ENCODE results near the gene PBX3.

The PBX3 gene

DNA sequence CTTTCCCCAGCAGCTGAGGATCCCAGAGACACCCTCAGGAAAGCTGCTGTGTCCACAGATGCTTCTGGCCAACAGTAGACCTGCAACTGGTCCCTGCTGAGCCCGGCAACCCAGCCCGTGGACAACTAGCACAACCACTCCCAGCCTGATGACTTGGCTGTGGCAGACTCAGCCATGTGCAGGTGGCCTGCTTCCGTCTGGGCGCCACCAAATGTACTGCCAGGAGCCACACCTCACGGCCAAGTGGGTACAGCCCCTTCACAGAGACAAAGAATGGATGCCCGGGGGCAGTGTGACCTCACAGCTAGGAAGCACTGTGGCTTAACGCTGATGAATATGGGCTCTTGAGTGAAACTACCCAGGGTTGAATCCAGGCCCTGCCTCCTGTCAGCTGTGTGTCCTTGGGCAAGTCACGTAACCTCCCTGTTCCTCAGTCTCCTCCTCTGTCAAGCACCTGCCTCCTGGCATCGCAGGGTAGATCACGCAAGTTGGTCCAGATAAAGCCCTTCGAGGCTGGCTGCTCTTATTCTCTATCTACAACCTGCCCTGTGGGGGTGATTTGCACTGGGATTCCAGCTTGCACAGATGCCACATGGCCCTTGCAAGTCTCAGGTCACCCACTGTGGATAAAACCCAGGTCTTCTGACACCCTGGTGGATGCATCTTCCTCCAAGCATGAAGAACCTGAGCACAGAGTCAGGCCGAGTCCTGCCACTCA, 225.0 kb downstream of the PBX3 start:
- TF ChIP-seq, protein P1, sequence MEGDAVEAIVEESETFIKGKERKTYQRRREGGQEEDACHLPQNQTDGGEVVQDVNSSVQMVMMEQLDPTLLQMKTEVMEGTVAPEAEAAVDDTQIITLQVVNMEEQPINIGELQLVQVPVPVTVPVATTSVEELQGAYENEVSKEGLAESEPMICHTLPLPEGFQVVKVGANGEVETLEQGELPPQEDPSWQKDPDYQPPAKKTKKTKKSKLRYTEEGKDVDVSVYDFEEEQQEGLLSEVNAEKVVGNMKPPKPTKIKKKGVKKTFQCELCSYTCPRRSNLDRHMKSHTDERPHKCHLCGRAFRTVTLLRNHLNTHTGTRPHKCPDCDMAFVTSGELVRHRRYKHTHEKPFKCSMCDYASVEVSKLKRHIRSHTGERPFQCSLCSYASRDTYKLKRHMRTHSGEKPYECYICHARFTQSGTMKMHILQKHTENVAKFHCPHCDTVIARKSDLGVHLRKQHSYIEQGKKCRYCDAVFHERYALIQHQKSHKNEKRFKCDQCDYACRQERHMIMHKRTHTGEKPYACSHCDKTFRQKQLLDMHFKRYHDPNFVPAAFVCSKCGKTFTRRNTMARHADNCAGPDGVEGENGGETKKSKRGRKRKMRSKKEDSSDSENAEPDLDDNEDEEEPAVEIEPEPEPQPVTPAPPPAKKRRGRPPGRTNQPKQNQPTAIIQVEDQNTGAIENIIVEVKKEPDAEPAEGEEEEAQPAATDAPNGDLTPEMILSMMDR (IDR thresholded peaks at IDR 0.05; ENCODE audit: control insufficient read depth, insufficient read depth, low read depth, low read length, missing control alignments) = no peak
- DNase-seq (ENCODE audit: low read depth) = no peak
- H3K4me3 ChIP-seq (ENCODE audit: control insufficient read depth, low read depth, low read length) = no peak overlapping the region

DNA sequence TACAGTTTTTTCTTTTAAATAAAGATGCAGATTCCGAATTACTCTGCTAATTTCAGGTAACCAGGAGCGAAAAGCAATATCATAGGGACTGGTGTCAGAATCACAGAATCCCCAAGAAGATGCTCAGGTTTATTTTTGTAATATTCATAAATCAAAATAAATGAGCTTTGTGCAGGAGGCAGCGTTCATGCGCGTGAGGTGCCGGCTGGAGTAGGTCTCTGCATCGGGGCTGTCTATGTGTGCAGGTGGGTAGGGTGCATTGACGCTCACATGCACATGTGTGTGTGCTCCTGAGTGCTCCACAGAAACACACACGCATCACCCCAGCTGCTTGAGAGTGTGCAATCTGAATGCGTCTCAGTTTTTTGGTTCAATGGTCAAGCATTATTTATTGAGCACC, 226.4 kb downstream of the PBX3 start:
- DNase-seq (ENCODE audit: low read depth) = no peak
- TF ChIP-seq, protein P1 (IDR thresholded peaks at IDR 0.05; ENCODE audit: control insufficient read depth, insufficient read depth, low read depth, low read length, missing control alignments) = no peak
- no peak overlapping the region for H3K4me3 ChIP-seq (ENCODE audit: control insufficient read depth, low read depth, low read length)

DNA sequence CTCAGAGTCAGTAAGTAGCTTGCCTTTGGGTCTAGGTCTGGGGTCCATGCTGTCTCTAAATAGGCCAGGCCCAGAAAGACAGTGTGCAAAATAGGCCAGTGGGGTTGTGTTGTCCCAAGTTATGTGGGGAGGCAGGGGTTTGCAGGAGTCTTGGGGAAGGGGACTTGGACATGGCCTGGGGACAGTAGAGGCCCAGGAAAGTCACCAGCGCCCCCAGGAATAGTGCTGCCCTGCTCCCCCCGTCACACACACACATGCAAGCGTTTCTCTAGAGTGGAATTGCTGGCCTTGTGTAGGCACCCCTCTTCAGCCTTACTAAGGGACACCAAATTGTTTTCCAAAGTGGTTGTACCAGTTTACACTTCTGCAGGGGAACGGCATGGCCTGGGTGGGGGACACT, 227.5 kb downstream of the PBX3 start:
- no peak overlapping the region for H3K4me3 ChIP-seq (ENCODE audit: control insufficient read depth, low read depth, low read length)
- TF ChIP-seq, protein P1 (IDR thresholded peaks at IDR 0.05; ENCODE audit: control insufficient read depth, insufficient read depth, low read depth, low read length, missing control alignments) = no peak

DNA sequence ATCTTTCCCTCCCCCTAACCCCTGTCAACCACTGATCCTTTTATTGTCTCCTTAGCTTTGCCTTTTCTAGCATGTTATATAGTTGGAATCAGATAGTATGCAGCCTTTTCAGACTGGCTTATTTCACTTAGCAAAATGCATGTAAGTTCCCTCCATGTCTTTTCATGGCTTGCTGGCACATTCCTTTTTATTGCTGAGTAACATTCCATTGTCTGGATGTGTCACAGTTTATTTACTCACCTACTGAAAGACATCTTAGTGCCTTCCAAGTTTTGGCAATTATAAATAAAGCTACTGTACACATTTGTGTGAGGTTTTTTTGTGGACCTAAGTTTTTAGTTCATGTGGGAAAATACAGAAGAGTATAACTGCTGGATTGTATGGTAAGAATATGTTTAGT, 230.1 kb downstream of the PBX3 start:
- H3K4me3 ChIP-seq (ENCODE audit: control insufficient read depth, low read depth, low read length) = no peak overlapping the region
- no peak for DNase-seq (ENCODE audit: low read depth)
- TF ChIP-seq, protein P1 (IDR thresholded peaks at IDR 0.05; ENCODE audit: control insufficient read depth, insufficient read depth, low read depth, low read length, missing control alignments) = no peak

More for the DNA sequence above, 227.5 kb downstream of the PBX3 start:
- no peak for DNase-seq (ENCODE audit: low read depth)

DNA sequence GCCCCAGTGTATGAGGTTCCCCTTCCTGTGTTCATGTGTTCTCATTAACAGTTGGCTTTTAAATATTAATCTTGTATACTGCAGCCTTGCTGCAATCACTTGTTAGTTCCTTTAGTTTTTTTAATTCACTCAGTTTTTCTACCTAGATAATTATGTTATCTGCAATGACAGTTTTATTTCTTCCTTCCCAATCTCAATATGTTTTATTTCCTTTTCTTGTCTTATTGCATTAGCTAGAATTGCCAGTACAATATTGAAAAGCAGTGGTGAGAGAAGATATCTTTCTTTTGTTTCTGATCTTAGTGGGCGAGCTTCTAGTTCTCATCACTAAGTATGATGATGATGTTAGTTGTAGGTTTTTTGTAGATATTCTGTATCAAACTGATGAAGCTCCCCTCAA, 232.2 kb downstream of the PBX3 start:
- no peak for DNase-seq (ENCODE audit: low read depth)
- H3K4me3 ChIP-seq (ENCODE audit: control insufficient read depth, low read depth, low read length) = no peak overlapping the region
- TF ChIP-seq, protein P1 (IDR thresholded peaks at IDR 0.05; ENCODE audit: control insufficient read depth, insufficient read depth, low read depth, low read length, missing control alignments) = no peak

DNA sequence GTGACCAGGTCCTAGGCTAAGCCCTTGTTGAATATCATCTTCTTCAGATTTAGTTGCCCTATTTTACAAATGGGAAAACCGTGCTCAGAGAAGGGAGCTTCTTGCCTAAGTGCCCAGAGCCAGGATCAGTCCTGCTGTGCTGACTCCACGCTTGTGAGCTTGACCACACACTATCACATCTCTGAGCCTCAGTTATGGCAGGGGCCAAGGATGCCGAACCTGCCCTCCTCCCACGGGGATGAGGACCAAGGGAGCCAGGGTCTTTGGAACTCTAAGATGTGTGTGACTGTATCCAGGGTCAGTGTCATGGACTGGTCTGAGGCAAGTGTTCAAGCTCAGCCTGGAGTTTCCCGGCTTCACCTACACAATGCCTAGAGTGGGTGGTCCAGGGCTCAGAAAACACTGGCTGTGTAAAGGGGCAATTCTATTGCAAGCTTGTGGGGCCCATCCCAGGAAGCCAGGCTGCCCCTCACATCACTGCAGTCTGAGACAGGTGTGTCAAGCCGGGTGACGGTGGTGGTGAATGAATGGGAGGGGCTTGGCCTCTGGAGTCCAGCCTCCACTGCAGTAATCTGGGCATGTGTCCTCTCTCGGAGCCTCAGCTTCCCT, 235.7 kb downstream of the PBX3 start:
- no peak for DNase-seq (ENCODE audit: low read depth)
- TF ChIP-seq, protein P1 (IDR thresholded peaks at IDR 0.05; ENCODE audit: control insufficient read depth, insufficient read depth, low read depth, low read length, missing control alignments) = no peak
- no peak overlapping the region for H3K4me3 ChIP-seq (ENCODE audit: control insufficient read depth, low read depth, low read length)
